K562 treated with DMSO at 1 percent for 12 hours (cell line): Measurements from ENCODE around the gene CBLB. TPM values are rescaled to one million over a fixed set of nuclear protein-coding genes. Genes with fewer than 3 reads are reported as not detected.

Experiments
- total RNA-seq: library from RNA; unstranded; fragments of 300-600 nt; gene quantifications from 2 replicates; pipeline ENCODE4 v1.2.3, GENCODE V29; 2022; ENCODE audit not compliant: insufficient read depth

CBLB gene
- total RNA-seq, result 3.0 and 6.8 TPM in 2 replicates

DNA sequence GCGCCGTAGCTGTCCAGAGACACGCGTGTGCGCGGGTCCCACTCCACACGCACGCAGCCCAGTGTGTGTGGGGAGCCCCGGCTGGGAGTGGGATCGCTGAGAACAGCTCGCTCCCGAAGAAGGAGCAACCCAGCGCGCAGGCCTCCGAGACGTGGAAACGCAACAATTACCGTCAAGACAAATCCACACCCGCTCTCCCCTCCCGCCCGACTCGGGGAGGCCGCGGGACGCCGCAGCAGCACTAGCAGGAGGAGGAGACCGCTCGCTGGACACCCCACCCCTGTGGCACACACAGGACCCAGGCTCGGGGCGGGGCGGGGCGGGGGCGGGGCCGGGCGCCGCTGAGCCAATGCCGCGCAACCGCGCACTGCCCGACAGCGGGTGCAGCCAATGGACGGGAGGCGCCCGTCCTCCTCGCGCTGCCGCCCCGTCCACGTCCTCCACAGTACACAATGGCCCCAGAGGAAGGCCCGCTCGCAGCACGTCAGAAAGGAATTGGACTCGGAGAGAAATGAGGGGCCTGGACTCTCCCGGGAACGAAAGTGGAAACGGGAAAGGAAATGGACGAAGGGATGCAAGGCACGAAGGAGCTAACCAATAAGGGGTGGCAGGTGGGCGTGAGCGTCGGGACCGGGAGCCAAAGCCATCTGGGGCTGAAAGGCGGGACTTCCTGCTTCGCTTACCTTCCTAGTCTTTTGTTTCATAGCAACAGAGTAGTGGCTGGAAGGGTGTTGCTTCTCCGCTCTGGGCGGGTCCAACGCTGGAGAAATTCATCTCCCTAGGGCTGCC is at the start of gene CBLB:
Gene CBLB (minus strand): TSS at position 271 of the 789 bp plus-strand sequence. CDS start 1,435 bp downstream, outside the sequence.

